LoVo (cell line): ENCODE results near the gene FCSK.

ENCODE experiments used
- DNase-seq: peaks from one replicate; pipeline ENCODE4 v3.0.0-alpha.2; 2016; ENCODE audit warnings: low spot score

Gene FCSK

GRCh38 chr16:70455910-70456309, 1.5 kb downstream of the FCSK start:
- no peak for DNase-seq

- no peak for DNase-seq
These were observed 3.2 kb downstream of the FCSK start for GRCh38 chr16:70457446-70458166.

GRCh38 chr16:70460737-70461261, 6.4 kb downstream of the FCSK start:
- DNase-seq = no peak

- DNase-seq = no peak
These were observed 8.8 kb downstream of the FCSK start for GRCh38 chr16:70463235-70463634.

GRCh38 chr16:70465999-70466804, 11.8 kb downstream of the FCSK start:
- no peak for DNase-seq

- DNase-seq = no peak
These were observed 12.3 kb downstream of the FCSK start for GRCh38 chr16:70466805-70467076.

- DNase-seq = no peak
These were observed 12.7 kb downstream of the FCSK start for GRCh38 chr16:70467113-70467512.

GRCh38 chr16:70467608-70468007, 13.2 kb downstream of the FCSK start:
- no peak for DNase-seq

GRCh38 chr16:70468776-70469525, 14.6 kb downstream of the FCSK start:
- DNase-seq = no peak

GRCh38 chr16:70470141-70470926, 15.9 kb downstream of the FCSK start:
- no peak for DNase-seq

GRCh38 chr16:70470927-70471341, 16.5 kb downstream of the FCSK start:
- DNase-seq = no peak

- DNase-seq = no peak
These were observed 18.5 kb downstream of the FCSK start for GRCh38 chr16:70472786-70473433.

GRCh38 chr16:70473446-70474319, 19.3 kb downstream of the FCSK start:
- no peak for DNase-seq

GRCh38 chr16:70474320-70475053, 20.1 kb downstream of the FCSK start:
- no peak for DNase-seq

GRCh38 chr16:70475054-70475871, 20.9 kb downstream of the FCSK start:
- no peak for DNase-seq

- no peak for DNase-seq
These were observed 22.1 kb downstream of the FCSK start for GRCh38 chr16:70476272-70477020.

- no peak for DNase-seq
These were observed 23.8 kb downstream of the FCSK start for GRCh38 chr16:70478169-70478568.

- no peak for DNase-seq
These were observed 24.5 kb downstream of the FCSK start for GRCh38 chr16:70478912-70479341.
